IMR-90 (cell line): ENCODE data around the gene CFAP251. TPM values are rescaled to one million over a fixed set of nuclear protein-coding genes. Genes with fewer than 3 reads are reported as not detected.

Source experiments
- ATAC-seq: fragments of 200-7000 bp; cut with Tn5 transposase; 2 replicates; pipeline ENCODE4 v1.9.1; 2020; ENCODE audit warnings: low read depth, mild to moderate bottlenecking, moderate library complexity
- BruUV-seq: library from RNA; stranded (reverse); fragments of 400-500 nt; replicated peaks from 2 replicates; lab custom pipeline; 2021; lab: Mats Ljungman, UMichigan
- CTCF ChIA-PET: fragments of 300-600 bp; formaldehyde crosslinking; extraction: SDS; loops from one replicate; lab custom pipeline; 2021; ENCODE audit warnings: antibody characterized with exemption; lab: Yijun Ruan, JAX
- POLR2A ChIA-PET: fragments of 300-600 bp; sonication (Branson Sonifier 250); formaldehyde crosslinking; loops from one replicate; lab custom pipeline; 2022; ENCODE audit warnings: antibody characterized with exemption; ENCODE audit not compliant: unreplicated experiment; lab: Charles Lee
- DNase-seq: peaks from one replicate; pipeline ENCODE4 v3.0.0; 2013
- H2AFZ ChIP-seq: replicated peaks from 2 replicates; pipeline ENCODE3; 2013; ENCODE audit warnings: low read length, mild to moderate bottlenecking; ENCODE audit not compliant: poor library complexity
- H2AK5ac ChIP-seq: 2 replicates; pipeline ENCODE4 v1.6.1; 2013; ENCODE audit warnings: low read depth, low read length, inconsistent platforms
- H2AK9ac ChIP-seq: replicated peaks from 2 replicates; pipeline ENCODE3; 2013; ENCODE audit warnings: mild to moderate bottlenecking, low read depth, low read length, moderate library complexity; ENCODE audit not compliant: poor library complexity
- H2BK120ac ChIP-seq: 2 replicates; pipeline ENCODE4 v1.6.1; 2013; ENCODE audit warnings: low read depth, low read length, inconsistent platforms
- H2BK15ac ChIP-seq: 3 replicates; pipeline ENCODE4 v1.6.1; 2013; ENCODE audit warnings: low read depth, low read length, inconsistent platforms
- H2BK20ac ChIP-seq: 2 replicates; pipeline ENCODE4 v1.6.1; 2013; ENCODE audit warnings: low read depth, mild to moderate bottlenecking, inconsistent platforms, low read length, moderate library complexity
- H2BK5ac ChIP-seq: 2 replicates; pipeline ENCODE4 v1.6.1; 2013; ENCODE audit warnings: mild to moderate bottlenecking, low read depth, low read length, inconsistent platforms; ENCODE audit not compliant: poor library complexity, severe bottlenecking
- H3K14ac ChIP-seq: replicated peaks from 2 replicates; pipeline ENCODE4 v1.6.1; 2013; ENCODE audit warnings: low read depth, low read length, inconsistent platforms
- H3K18ac ChIP-seq: 2 replicates; pipeline ENCODE4 v1.6.1; 2013; ENCODE audit warnings: low read depth, low read length, control low read depth
- H3K23ac ChIP-seq: 2 replicates; pipeline ENCODE4 v1.6.1; 2013; ENCODE audit warnings: low read depth, low read length, inconsistent platforms
- H3K27ac ChIP-seq: 2 replicates; pipeline ENCODE4 v1.5.1; 2013; ENCODE audit warnings: mild to moderate bottlenecking, control low read depth, low read length; ENCODE audit not compliant: insufficient read depth
- H3K27me3 ChIP-seq: 2 replicates; pipeline ENCODE4 v1.6.1; 2013; ENCODE audit warnings: low read length; ENCODE audit not compliant: control insufficient read depth, insufficient read depth
- H3K36me3 ChIP-seq: 2 replicates; pipeline ENCODE4 v1.6.1; 2013; ENCODE audit warnings: low read length, mixed read lengths; ENCODE audit not compliant: control insufficient read depth, insufficient read depth
- H3K4ac ChIP-seq: 2 replicates; pipeline ENCODE4 v1.6.1; 2013; ENCODE audit warnings: low read depth, low read length, inconsistent platforms
- H3K4me1 ChIP-seq: 2 replicates; pipeline ENCODE4 v1.6.1; 2013; ENCODE audit warnings: low read length, mixed read lengths; ENCODE audit not compliant: control insufficient read depth, insufficient read depth
- H3K4me2 ChIP-seq: 2 replicates; pipeline ENCODE4 v1.6.1; 2013; ENCODE audit warnings: low read depth, mild to moderate bottlenecking, control low read depth, low read length, moderate library complexity
- H3K4me3 ChIP-seq: 2 replicates; pipeline ENCODE4 v1.5.1; 2013; ENCODE audit warnings: low read depth, mild to moderate bottlenecking, control low read depth, low read length, moderate library complexity; ENCODE audit not compliant: insufficient read depth
- H3K56ac ChIP-seq: 2 replicates; pipeline ENCODE4 v1.6.1; 2013; ENCODE audit warnings: low read length, inconsistent platforms; ENCODE audit not compliant: insufficient read depth; ENCODE audit errors: extremely low read depth
- H3K79me1 ChIP-seq, 2 experiments: 2 replicates each; pipeline ENCODE4 v1.6.1; 2013; ENCODE audit warnings: low read length in 2 of 2, inconsistent platforms in 1 of 2, low read depth in 1 of 2
- H3K9ac ChIP-seq: 2 replicates; pipeline ENCODE4 v1.6.1; 2013; ENCODE audit warnings: low read depth, low read length, control low read depth
- H3K9me1 ChIP-seq: 2 replicates; pipeline ENCODE4 v1.6.1; 2013; ENCODE audit warnings: low read length, inconsistent platforms; ENCODE audit not compliant: insufficient read depth
- H3K9me3 ChIP-seq: 2 replicates; pipeline ENCODE4 v1.6.1; 2013; ENCODE audit warnings: low read length; ENCODE audit not compliant: control insufficient read depth, insufficient read depth
- H4K20me1 ChIP-seq: 2 replicates; pipeline ENCODE4 v1.6.1; 2013; ENCODE audit warnings: low read length, inconsistent platforms; ENCODE audit not compliant: insufficient read depth
- H4K5ac ChIP-seq: 2 replicates; pipeline ENCODE4 v1.6.1; 2013; ENCODE audit warnings: mild to moderate bottlenecking, low read depth, low read length, control low read depth
- H4K8ac ChIP-seq, 2 experiments: 2 replicates each; pipeline ENCODE4 v1.6.1; 2013; ENCODE audit warnings: low read depth in 2 of 2, low read length in 2 of 2, control low read depth in 1 of 2, inconsistent platforms in 1 of 2
- H4K91ac ChIP-seq: 2 replicates; pipeline ENCODE4 v1.6.1; 2013; ENCODE audit warnings: low read depth, low read length, inconsistent platforms; ENCODE audit not compliant: insufficient read depth
- FOS ChIP-seq: fragments of 150-350 bp; IDR thresholded peaks from 2 replicates; pipeline ENCODE4 v1.6.1; 2016; ENCODE audit warnings: low read depth, low read length
- WGBS, 2 experiments: methylation state at CpG; one replicate each; pipeline versions ENCODE4 v1.1.5 to v1.1.7; 2013; ENCODE audit warnings: missing lambda C conversion rate in 2 of 2; ENCODE audit not compliant: insufficient read length in 1 of 2; ENCODE audit errors: extremely low coverage in 2 of 2; 5-methylcytosine and 5-hydroxymethylcytosine counted together
- dilution Hi-C: fragments of 300-500 bp; cut with HindIII; formaldehyde crosslinking; loops from one replicate; pipeline ENCODE4 v1.14.3; 2018; ENCODE audit warnings: low sequenced_read_pairs; ENCODE audit not compliant: unreplicated experiment
- in situ Hi-C: fragments of 300-500 bp; cut with MboI; formaldehyde crosslinking; loops from 3 replicates; pipeline ENCODE4 v1.14.3; 2019; ENCODE audit warnings: low sequenced_read_pairs, inconsistent platforms, mixed read lengths
- intact Hi-C: fragments of 100-400 bp; cut with micrococcal nuclease; formaldehyde crosslinking; loops from 2 replicates; pipeline ENCODE4 v1.10.0; 2022
- polyA plus RNA-seq, 3 experiments: library from polyadenylated mRNA; depleted of rRNA; stranded (reverse); fragments of >200 nt; gene quantifications; 2 replicates each; pipeline ENCODE4 v1.2.3, GENCODE V29; 2012; ENCODE audit warnings: low replicate concordance in 1 of 3
- total RNA-seq: library from RNA; depleted of rRNA; stranded (reverse); fragments of >200 nt; gene quantifications from 2 replicates; pipeline ENCODE4 v1.2.3, GENCODE V29; 2012

CFAP251 gene
- total and polyA plus RNA-seq, 2 of the 4 experiments (the other 2 are of a cell fraction), result 7.8 to 9.1 TPM

DNA sequence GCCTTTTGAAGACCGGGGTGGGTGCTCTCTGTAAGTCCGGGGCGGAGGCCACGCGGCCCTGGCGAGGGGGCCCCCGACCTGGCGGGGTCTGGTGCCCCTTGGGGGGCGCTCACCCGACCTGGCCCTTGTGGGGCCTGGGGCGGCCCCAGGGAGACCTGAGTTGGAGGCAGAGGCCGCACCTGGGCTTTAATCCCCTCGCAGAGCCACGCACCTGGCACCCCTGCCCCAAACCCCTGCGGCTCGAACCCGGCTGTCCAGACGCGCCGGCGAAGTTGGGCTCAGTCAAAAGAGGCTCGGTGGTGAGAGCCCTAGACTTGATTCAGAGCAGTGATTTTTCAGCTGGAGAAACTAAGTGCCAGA lies 267 bp downstream of the CFAP251 start:
- CTCF ChIA-PET, result interaction anchor here (0.6 to 1.1 kb wide), 5 partner anchors 30 to 132 kb away, joined by 3 read pairs; no protein-coding TSS in a partner anchor
- no peaks in the 10 kb centered on the region for H3K27me3 ChIP-seq
- no peak overlapping the region for H3K4me2 ChIP-seq
- H3K4me3 ChIP-seq, result no peak overlapping the region
- POLR2A ChIA-PET, result no interaction called here
- dilution Hi-C loops (no loop called here), in situ Hi-C loops (no loop called here), intact Hi-C loops (loop anchor here (1.0 kb wide), 1 partner anchor 104 kb away; no protein-coding TSS in a partner anchor)
- H2BK15ac ChIP-seq, result no peak overlapping the region
- peaks cover 6 to 11% of the 10 kb centered on the region in 2 experiments; a peak in 2 of 4 replicates for H3K79me1 ChIP-seq
- H3K4ac ChIP-seq, result peak overlapping the region; percentile 72; the same call in 1 of the 2 replicates
- peak overlapping the region; percentile 42; the same call in 1 of the 2 replicates for H3K23ac ChIP-seq
- ATAC-seq (no peak), DNase-seq (no peak)
- H2AK5ac ChIP-seq, result no peak overlapping the region; the same call in 1 of the 2 replicates
- H3K56ac ChIP-seq, result no peak overlapping the region
- H3K9me3 ChIP-seq, result no peaks in the 10 kb centered on the region
- 0 out of 2 replicates have a peak overlapping the region, but pooled peaks have one; percentile 49 for H2BK120ac ChIP-seq
- peak overlapping the region; percentile 51; the same call in 1 of the 2 replicates for H3K14ac ChIP-seq
- H2BK20ac ChIP-seq, result no peak overlapping the region
- peak overlapping the region; percentile 29; the same call in 1 of the 2 replicates for H3K9ac ChIP-seq
- peak overlapping the region; percentile 18; the same call in 1 of the 2 replicates for H3K27ac ChIP-seq
- H3K9me1 ChIP-seq, result no peaks in the 10 kb centered on the region
- peaks cover 10% of the 10 kb centered on the region for H3K4me1 ChIP-seq
- 42% methylated on average over 9 of the region's 22 CpGs; no CpG with 5 or more reads in 1 of the 2 experiments for WGBS, 2 experiments
- H3K18ac ChIP-seq, result no peak overlapping the region
- no peak overlapping the region for H2BK5ac ChIP-seq
- no peaks in the 10 kb centered on the region for H4K20me1 ChIP-seq
- peaks cover 27% of the 10 kb centered on the region for H3K36me3 ChIP-seq
- peak overlapping the region; percentile 3 for H2AK9ac ChIP-seq
- no peak overlapping the region for H4K5ac ChIP-seq
- H2AFZ ChIP-seq, result peak overlapping the region; percentile 88
- H4K91ac ChIP-seq, result no peak overlapping the region
- peak overlapping the region in 1 of 2 experiments; percentile 79; a peak in 2 of 4 replicates for H4K8ac ChIP-seq
- TF ChIP-seq FOS, result no peak
- BruUV-seq, result no TSS peak
